Measurements from ENCODE around the gene EIF4E2. TPM values are rescaled to one million over a fixed set of nuclear protein-coding genes. Genes with fewer than 3 reads are reported as not detected.

Gene EIF4E2
- total and polyA plus RNA-seq, 2 of the 13 experiments (the other 11 are each of a cell fraction or from before 2014, with no cell fraction given): 25.0 to 101 TPM

- TF ChIP-seq ZFP41 (CRISPR knock-in tag; IDR thresholded peaks at IDR 0.05; ENCODE audit: borderline replicate concordance) (no peak), ZNF761 (CRISPR knock-in tag; conservative IDR thresholded peaks at IDR 0.05) (no peak), NONO (IDR thresholded peaks at IDR 0.05) (no peak), NONO (CRISPR knock-in tag; conservative IDR thresholded peaks at IDR 0.05) (no peak), ZBTB40 (IDR thresholded peaks at IDR 0.05) (no peak), ZBTB40 (CRISPR knock-in tag; IDR thresholded peaks at IDR 0.05) (no peak), AGO1 (IDR thresholded peaks at IDR 0.05; ENCODE audit: low read depth, low read length, poor library complexity, severe bottlenecking) (no peak), ZNF230 (CRISPR knock-in tag; IDR thresholded peaks at IDR 0.05) (no peak), ATF3 (CRISPR knock-in tag; IDR thresholded peaks at IDR 0.05) (no peak)
- TF ChIP-seq, protein P1, sequence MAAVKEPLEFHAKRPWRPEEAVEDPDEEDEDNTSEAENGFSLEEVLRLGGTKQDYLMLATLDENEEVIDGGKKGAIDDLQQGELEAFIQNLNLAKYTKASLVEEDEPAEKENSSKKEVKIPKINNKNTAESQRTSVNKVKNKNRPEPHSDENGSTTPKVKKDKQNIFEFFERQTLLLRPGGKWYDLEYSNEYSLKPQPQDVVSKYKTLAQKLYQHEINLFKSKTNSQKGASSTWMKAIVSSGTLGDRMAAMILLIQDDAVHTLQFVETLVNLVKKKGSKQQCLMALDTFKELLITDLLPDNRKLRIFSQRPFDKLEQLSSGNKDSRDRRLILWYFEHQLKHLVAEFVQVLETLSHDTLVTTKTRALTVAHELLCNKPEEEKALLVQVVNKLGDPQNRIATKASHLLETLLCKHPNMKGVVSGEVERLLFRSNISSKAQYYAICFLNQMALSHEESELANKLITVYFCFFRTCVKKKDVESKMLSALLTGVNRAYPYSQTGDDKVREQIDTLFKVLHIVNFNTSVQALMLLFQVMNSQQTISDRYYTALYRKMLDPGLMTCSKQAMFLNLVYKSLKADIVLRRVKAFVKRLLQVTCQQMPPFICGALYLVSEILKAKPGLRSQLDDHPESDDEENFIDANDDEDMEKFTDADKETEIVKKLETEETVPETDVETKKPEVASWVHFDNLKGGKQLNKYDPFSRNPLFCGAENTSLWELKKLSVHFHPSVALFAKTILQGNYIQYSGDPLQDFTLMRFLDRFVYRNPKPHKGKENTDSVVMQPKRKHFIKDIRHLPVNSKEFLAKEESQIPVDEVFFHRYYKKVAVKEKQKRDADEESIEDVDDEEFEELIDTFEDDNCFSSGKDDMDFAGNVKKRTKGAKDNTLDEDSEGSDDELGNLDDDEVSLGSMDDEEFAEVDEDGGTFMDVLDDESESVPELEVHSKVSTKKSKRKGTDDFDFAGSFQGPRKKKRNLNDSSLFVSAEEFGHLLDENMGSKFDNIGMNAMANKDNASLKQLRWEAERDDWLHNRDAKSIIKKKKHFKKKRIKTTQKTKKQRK (IDR thresholded peaks at IDR 0.05; ENCODE audit: low read length): no peak
- TF ChIP-seq, protein P2, sequence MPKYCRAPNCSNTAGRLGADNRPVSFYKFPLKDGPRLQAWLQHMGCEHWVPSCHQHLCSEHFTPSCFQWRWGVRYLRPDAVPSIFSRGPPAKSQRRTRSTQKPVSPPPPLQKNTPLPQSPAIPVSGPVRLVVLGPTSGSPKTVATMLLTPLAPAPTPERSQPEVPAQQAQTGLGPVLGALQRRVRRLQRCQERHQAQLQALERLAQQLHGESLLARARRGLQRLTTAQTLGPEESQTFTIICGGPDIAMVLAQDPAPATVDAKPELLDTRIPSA (CRISPR knock-in tag; IDR thresholded peaks at IDR 0.05; ENCODE audit: borderline replicate concordance): no peak
Measured at GRCh38 chr2:232502911-232503808, 47.3 kb upstream of the EIF4E2 start (continued).

Measured in HepG2 (cell line).